Karpas-422 (cell line): Measurements from ENCODE around the gene COX7A2L. TPM values are rescaled to one million over a fixed set of nuclear protein-coding genes. Genes with fewer than 3 reads are reported as not detected.
"Not testable (repeated sequence)": the region's sequence is repeated elsewhere in the genome, so short reads cannot be mapped to it uniquely, and the experiment has no call there.

Source experiments
- DNase-seq: peaks from one replicate; pipeline ENCODE4 v3.0.0-alpha.2; 2015
- H2AFZ ChIP-seq: fragments of 200-600 bp; sonication (generic); 2 replicates; pipeline ENCODE4 v1.6.1; 2014; ENCODE audit warnings: antibody characterized with exemption, low read length, mixed read lengths
- H3K27ac ChIP-seq: fragments of 200-600 bp; sonication (generic); 2 replicates; pipeline ENCODE4 v1.5.1; 2014; ENCODE audit warnings: mild to moderate bottlenecking, low read length, moderate library complexity
- H3K27me3 ChIP-seq: fragments of 200-600 bp; sonication (generic); 2 replicates; pipeline ENCODE4 v1.6.1; 2014; ENCODE audit warnings: low read length, mixed read lengths
- H3K36me3 ChIP-seq: fragments of 200-600 bp; sonication (generic); 2 replicates; pipeline ENCODE4 v1.6.1; 2014; ENCODE audit warnings: low read length, mixed read lengths; ENCODE audit not compliant: insufficient read depth
- H3K4me1 ChIP-seq: fragments of 200-600 bp; sonication (generic); 2 replicates; pipeline ENCODE4 v1.6.1; 2014; ENCODE audit warnings: mild to moderate bottlenecking, low read length, mixed read lengths
- H3K4me2 ChIP-seq: fragments of 200-600 bp; sonication (generic); 2 replicates; pipeline ENCODE4 v1.6.1; 2014; ENCODE audit warnings: low read length, low read depth, mild to moderate bottlenecking; ENCODE audit not compliant: poor library complexity, severe bottlenecking
- H3K4me3 ChIP-seq: fragments of 200-600 bp; sonication (generic); 2 replicates; pipeline ENCODE4 v1.5.1; 2014; ENCODE audit warnings: mild to moderate bottlenecking, antibody characterized with exemption, low read length, mixed read lengths
- H3K79me2 ChIP-seq: fragments of 200-600 bp; sonication (generic); 2 replicates; pipeline ENCODE4 v1.6.1; 2014; ENCODE audit warnings: mild to moderate bottlenecking, low read length, mixed read lengths
- H3K9ac ChIP-seq: fragments of 200-600 bp; sonication (generic); 2 replicates; pipeline ENCODE4 v1.6.0; 2014; ENCODE audit warnings: low read length
- H3K9me2 ChIP-seq: fragments of 200-600 bp; sonication (generic), shearing (Covaris generic); replicated peaks from 2 replicates; pipeline ENCODE4 v1.6.0; 2014; ENCODE audit warnings: mild to moderate bottlenecking, low read length, moderate library complexity; ENCODE audit not compliant: insufficient read depth
- H3K9me3 ChIP-seq: fragments of 300-700, 200-600 bp; sonication (generic); 2 replicates; pipeline ENCODE4 v1.6.1; 2014; ENCODE audit warnings: low read length, mixed read lengths
- H4K20me1 ChIP-seq: fragments of 200-600 bp; sonication (generic); 2 replicates; pipeline ENCODE4 v1.6.1; 2014; ENCODE audit warnings: mild to moderate bottlenecking, antibody characterized with exemption, low read length, low read depth; ENCODE audit not compliant: insufficient read depth
- total RNA-seq: library from RNA; depleted of rRNA; stranded (reverse); fragments of >200 nt; shearing (Covaris generic); gene quantifications from 2 replicates; pipeline ENCODE4 v1.2.3, GENCODE V29; 2014; ENCODE audit warnings: low replicate concordance

The COX7A2L gene
- total RNA-seq, 1 experiment from 2014 or later = 232 TPM

GRCh38 chr2:42350434-42351063, 10.5 kb downstream of the COX7A2L start:
- no peaks in the 10 kb centered on the region for H3K27me3 ChIP-seq
- no peak overlapping the region for H3K27ac ChIP-seq
- peaks cover 96% of the 10 kb centered on the region for H3K79me2 ChIP-seq
- no peak overlapping the region for H2AFZ ChIP-seq
- H3K9me3 ChIP-seq = no peaks in the 10 kb centered on the region
- H3K36me3 ChIP-seq = peaks cover 17% of the 10 kb centered on the region; the same call in 1 of the 2 replicates
- no peak overlapping the region for H3K4me2 ChIP-seq
- no peaks in the 10 kb centered on the region for H3K9me2 ChIP-seq
- no peak overlapping the region for H3K4me3 ChIP-seq
- no peak overlapping the region for H3K9ac ChIP-seq
- no peak for DNase-seq
- H3K4me1 ChIP-seq = no peaks in the 10 kb centered on the region
- H4K20me1 ChIP-seq = peaks cover 4% of the 10 kb centered on the region; the same call in 1 of the 2 replicates

- H3K36me3 ChIP-seq = peaks cover 17% of the 10 kb centered on the region; the same call in 1 of the 2 replicates
- no peak overlapping the region for H3K4me3 ChIP-seq
- H2AFZ ChIP-seq = no peak overlapping the region
- H3K9ac ChIP-seq = no peak overlapping the region
- H3K27ac ChIP-seq = no peak overlapping the region
- no peaks in the 10 kb centered on the region for H3K27me3 ChIP-seq
- H3K4me2 ChIP-seq = no peak overlapping the region
- H4K20me1 ChIP-seq = no peaks in the 10 kb centered on the region
- no peak for DNase-seq
- H3K79me2 ChIP-seq = peaks cover 85% of the 10 kb centered on the region
- H3K4me1 ChIP-seq = no peaks in the 10 kb centered on the region
- no peaks in the 10 kb centered on the region for H3K9me3 ChIP-seq
- H3K9me2 ChIP-seq = no peaks in the 10 kb centered on the region
Measured at GRCh38 chr2:42348113-42348805, 12.8 kb downstream of the COX7A2L start.

- H4K20me1 ChIP-seq, H3K9ac ChIP-seq, DNase-seq, H3K9me3 ChIP-seq, H3K4me1 ChIP-seq, H3K9me2 ChIP-seq, H3K27ac ChIP-seq, H3K4me2 ChIP-seq, H2AFZ ChIP-seq, H3K4me3 ChIP-seq, H3K27me3 ChIP-seq: not testable (repeated sequence)
- Histone ChIP-seq H3K36me3 (peaks cover 16% of the 10 kb centered on the region; the same call in 1 of the 2 replicates), H3K79me2 (peaks cover 86% of the 10 kb centered on the region)
Measured at GRCh38 chr2:42347518-42347917, 13.5 kb downstream of the COX7A2L start.

DNA sequence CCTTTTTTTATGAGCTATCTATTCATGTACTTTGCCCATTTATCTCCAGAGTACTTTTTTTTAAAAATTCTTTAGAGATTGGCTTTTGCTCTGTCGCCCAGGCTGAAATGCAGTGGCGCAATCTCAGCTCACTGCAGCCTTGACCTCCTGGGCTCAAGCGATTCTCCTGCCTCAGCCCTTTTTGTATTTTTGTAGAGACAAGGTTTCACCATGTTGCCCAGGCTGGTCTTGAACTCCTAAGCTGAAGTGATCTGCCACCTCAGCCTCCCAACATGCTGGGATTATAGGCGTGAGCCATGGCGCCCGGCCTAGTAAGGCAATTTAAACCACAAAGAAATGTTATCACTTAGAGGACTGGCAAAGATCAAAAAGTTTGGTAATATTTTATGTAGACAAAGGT, 14.2 kb downstream of the COX7A2L start:
- not testable (repeated sequence) for H3K9me2 ChIP-seq, H3K27ac ChIP-seq, H2AFZ ChIP-seq, H3K4me1 ChIP-seq, H3K4me3 ChIP-seq, DNase-seq, H3K9me3 ChIP-seq, H4K20me1 ChIP-seq, H3K27me3 ChIP-seq, H3K9ac ChIP-seq, H3K4me2 ChIP-seq
- Histone ChIP-seq H3K36me3 (peaks cover 12% of the 10 kb centered on the region; the same call in 1 of the 2 replicates), H3K79me2 (peaks cover 82% of the 10 kb centered on the region)

DNA sequence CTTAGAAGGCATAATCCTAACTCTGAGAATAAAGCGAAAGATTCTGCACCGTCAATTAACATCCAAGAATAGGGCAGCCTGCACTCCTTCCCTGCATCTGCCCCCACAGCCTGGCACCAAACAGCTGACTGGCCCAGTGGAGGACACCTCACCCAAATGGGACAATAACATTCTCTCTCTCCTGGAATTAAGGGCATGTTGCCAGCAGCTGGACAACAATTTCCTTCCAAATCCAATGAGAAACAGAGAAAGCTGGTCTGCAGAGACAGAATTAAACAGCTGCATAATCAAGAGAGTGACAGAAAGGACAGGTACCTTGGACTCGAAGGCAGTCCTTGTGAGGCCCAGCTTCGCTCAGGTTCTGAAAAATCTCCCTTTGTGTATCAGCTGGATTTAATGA, 15.0 kb downstream of the COX7A2L start:
- Histone ChIP-seq H3K27ac (no peak overlapping the region), H3K79me2 (peaks cover 80% of the 10 kb centered on the region)

DNA sequence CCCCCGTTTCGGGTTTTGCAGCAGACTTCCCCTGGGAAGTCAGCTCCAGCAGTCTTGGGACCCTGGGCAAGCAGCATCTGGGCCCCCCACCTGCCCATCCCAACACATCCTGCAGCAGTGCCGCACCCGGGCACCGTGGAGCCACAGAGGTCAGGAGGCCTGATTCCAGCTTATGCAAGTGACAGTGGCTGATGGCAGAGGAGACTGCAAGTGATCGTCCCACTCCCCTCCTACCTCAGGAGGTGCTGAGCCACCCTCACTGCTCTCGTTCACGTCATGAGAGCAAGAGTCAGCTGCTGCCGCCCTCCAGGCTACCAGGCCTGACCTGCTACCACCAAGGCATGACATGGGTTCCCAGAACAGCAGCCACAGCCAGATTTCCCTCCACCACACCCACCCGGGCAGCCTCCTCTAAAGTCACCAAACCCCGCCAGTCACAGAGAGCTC, 18.2 kb downstream of the COX7A2L start:
- H3K4me2 ChIP-seq = no peak overlapping the region
- no peak overlapping the region for H3K9ac ChIP-seq
- H3K27me3 ChIP-seq = no peaks in the 10 kb centered on the region
- H2AFZ ChIP-seq = no peak overlapping the region
- H3K9me2 ChIP-seq = no peaks in the 10 kb centered on the region
- no peaks in the 10 kb centered on the region for H4K20me1 ChIP-seq
- H3K79me2 ChIP-seq = peaks cover 56% of the 10 kb centered on the region
- H3K9me3 ChIP-seq = no peaks in the 10 kb centered on the region
- H3K4me3 ChIP-seq = no peak overlapping the region
- H3K36me3 ChIP-seq = peaks cover 4% of the 10 kb centered on the region; the same call in 1 of the 2 replicates
- H3K27ac ChIP-seq = no peak overlapping the region
- no peaks in the 10 kb centered on the region for H3K4me1 ChIP-seq
- no peak for DNase-seq

More for the DNA sequence above, 15.0 kb downstream of the COX7A2L start:
- no peaks in the 10 kb centered on the region for H3K9me2 ChIP-seq
- H3K9ac ChIP-seq = no peak overlapping the region
- H3K4me3 ChIP-seq = no peak overlapping the region
- DNase-seq = no peak
- no peaks in the 10 kb centered on the region for H3K27me3 ChIP-seq
- H3K4me1 ChIP-seq = no peaks in the 10 kb centered on the region
- no peak overlapping the region for H3K4me2 ChIP-seq
- no peaks in the 10 kb centered on the region for H3K9me3 ChIP-seq
- no peak overlapping the region for H2AFZ ChIP-seq
- no peaks in the 10 kb centered on the region for H4K20me1 ChIP-seq
- peaks cover 12% of the 10 kb centered on the region; the same call in 1 of the 2 replicates for H3K36me3 ChIP-seq

DNA sequence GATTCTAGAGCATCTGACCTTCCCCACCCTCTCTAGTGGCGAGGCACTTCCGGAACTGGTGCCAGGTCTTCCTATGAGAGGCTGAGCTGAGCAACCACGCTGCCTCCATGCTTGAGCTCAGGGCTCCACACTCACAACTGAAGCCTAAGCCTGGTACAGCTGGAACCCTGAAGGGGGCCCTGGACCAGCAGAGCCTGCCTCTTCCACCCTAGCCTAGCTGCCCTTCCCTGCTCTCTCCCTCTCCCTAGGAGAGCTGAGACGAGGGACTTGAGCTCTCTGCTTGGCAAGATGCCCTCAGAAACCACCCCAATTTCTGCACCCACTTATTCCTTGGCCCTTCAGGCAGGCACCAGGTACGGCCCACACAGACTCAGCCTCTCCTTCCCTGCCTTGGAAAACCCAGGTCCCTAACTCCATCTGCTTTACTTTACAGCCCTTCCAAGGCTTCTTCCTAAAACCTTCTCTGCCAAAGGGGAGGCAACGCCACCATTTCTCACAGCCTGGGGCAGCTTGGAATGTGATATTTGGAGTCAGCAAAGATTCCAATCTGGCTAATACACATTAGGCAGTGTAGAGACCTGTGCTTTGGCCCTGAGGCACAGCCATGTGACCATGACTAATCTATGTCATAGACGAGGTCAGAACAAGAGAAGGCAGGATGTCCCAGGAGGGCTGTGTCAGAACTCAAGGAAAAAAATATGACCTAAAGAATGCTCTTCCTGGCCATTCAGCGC, 18.8 kb downstream of the COX7A2L start:
- Histone ChIP-seq H4K20me1 (no peaks in the 10 kb centered on the region), H2AFZ (no peak overlapping the region), H3K4me1 (no peaks in the 10 kb centered on the region), H3K27ac (no peak overlapping the region), H3K27me3 (no peaks in the 10 kb centered on the region), H3K9me3 (no peaks in the 10 kb centered on the region), H3K4me2 (no peak overlapping the region), H3K9ac (no peak overlapping the region), H3K79me2 (peaks cover 51% of the 10 kb centered on the region), H3K4me3 (no peak overlapping the region), H3K36me3 (peaks cover 6% of the 10 kb centered on the region; the same call in 1 of the 2 replicates), H3K9me2 (no peaks in the 10 kb centered on the region)
- no peak for DNase-seq
